D341Med (cell line): ENCODE results near the gene TRERF1.
"Not testable (repeated sequence)": the region's sequence is repeated elsewhere in the genome, so short reads cannot be mapped to it uniquely, and the experiment has no call there.

ENCODE experiments used
- DNase-seq: peaks from one replicate; pipeline ENCODE4 v3.0.0; 2012; ENCODE audit warnings: low spot score

Gene TRERF1

DNA sequence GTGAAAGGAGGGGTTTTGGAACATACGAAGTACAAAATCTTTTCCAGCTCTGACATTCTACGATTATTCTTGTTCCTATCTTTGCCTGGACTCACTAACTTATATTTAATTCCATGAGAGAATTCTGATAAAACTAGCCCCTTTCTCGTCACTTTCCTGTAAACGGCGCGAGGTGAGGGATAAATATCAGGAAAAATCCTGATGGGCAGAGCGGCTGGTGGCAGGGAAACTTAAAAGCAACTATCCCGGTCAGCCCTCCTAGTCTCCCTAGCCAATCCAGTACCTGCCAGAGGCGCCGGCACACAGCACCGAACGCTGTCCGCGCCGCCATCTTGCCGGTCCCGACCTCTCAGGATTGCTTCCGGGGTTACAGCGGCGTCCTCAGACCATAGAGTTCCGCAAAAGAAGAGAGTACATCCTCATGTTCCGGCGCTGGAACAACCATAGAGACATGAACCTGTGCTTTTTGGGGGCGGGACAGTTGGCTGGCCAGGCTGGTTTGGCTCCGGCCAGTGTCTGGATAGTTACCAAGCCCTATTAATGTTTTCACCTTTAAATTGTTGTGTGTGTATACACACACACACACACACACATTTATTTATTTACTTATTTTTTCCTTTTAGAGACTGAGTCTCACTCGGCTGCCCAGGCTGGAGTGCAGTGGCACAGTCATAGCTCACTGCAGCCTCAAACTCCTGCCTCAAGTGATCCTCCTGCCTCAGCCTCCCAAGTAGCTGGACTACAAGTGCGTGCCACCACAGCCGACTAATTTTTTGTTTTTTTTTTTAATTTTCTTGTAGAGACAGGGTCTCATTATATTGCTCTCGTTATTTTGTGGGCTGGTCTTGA is 234.0 kb downstream of the TRERF1 start, which contains the start of gene MRPS10:
Gene MRPS10 (minus strand): TSS at position 343 of the 849 bp plus-strand sequence. CDS start 12 bp downstream, at position 331.
- DNase-seq = peak; percentile 93

DNA sequence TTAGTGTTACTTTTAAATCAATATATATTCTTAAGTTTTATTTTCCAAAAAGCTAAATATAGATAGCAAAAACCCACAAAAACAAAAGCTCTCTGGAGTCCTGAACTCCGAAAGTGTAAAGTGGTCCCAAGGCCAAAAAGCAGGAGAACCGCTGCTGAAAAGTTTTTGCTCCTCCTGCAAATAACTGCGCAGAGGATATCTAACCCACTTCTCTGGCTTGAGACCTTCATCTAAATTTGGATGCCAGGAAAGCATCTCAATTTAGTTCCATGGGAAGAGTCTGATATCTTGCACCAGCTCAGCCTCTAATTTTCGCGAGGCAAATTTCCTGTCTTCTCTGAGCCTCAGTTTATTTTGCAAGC is 234.6 kb downstream of the TRERF1 start:
- no peak for DNase-seq

DNA sequence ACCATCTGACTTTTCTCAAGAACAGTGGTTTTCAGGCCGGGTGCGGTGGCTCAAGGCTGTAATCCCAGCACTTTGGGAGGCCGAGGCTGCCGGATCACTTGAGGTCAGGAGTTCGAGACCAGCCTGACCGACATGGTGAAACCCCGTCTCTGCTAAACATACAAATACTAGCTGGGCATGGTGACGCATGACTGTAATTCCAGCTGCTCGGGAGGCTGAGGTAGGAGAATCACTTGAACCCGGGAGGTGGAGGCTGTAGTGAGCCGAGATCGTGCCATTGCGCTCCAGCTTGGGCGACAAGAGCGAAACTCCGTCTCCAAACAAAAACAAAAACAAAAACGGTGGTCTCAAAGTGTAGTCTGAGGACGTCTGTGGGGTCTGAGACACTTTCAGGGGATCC is 235.2 kb downstream of the TRERF1 start:
- DNase-seq = not testable (repeated sequence)

DNA sequence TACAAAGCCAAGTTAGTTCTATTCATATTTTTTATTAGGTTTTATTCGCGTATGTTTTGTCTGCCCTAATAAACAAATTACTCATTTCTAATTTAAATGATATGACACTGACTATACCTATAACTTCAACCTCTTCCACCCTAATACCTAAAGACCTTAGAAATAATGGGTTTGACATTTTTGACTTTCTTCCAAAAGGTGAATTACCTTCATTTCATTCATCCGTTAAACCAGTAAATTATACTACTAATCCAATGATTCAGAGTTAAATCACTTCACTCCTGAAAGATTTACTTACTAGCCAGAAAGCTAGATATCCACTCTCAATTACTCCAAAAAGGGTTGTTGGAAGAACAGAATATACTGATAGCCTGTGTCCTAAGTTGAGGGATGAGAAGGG is 239.3 kb downstream of the TRERF1 start:
- DNase-seq = no peak

DNA sequence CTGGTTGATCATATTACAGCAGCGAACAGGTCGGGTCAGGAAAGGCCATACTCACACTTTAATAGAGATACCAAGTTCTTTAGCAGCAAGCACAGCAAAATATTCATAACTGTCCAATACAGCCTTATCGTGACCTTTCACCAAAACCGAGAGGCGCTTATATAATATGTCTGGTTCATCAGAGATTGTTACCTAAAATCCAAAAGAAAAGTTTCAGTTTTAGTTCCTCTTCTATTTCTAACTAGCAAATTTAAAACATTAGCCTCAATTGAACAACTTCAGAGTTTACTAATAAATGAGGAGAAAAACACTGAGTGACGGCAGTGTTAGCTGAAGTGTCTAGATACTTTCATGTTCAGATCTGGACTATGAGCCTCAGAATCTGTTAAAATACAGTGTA is 240.0 kb downstream of the TRERF1 start:
- DNase-seq = no peak

DNA sequence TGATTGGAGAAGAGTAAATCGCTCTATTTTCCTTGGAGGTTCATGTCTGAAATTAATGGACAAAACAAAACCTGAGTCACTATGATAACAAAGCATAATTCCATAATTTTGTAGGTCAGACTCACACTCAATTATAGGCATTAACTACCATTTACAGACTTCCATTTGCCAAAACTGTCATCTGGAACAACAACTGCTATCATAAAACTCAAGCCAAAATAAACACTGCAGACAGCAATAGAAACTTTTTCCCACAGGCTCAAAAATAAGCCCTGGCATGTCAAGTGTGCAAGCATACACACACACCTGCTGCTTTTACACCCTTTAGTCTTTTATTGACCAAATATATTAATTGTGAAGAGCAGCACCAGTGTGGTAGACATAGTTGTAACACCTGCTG is 241.2 kb downstream of the TRERF1 start:
- no peak for DNase-seq

DNA sequence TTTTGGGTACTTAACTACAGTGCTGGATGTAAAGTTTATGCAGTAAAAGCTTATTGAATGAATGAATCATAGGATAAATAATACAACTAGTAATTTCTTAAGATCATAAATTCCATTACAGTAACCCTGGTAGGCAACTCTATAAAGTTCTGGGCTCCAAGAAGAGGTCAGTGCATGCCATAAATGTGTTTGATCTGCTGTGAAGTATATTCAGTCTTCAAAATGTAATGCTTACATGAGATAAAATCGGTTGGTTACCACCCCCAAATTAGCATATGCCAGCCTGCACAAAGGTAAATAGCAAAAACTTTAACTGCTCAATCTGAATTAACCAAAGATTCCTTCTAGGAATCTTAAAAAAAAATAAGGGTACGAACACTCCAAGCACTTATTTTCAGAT is 244.2 kb downstream of the TRERF1 start:
- not testable (repeated sequence) for DNase-seq

DNA sequence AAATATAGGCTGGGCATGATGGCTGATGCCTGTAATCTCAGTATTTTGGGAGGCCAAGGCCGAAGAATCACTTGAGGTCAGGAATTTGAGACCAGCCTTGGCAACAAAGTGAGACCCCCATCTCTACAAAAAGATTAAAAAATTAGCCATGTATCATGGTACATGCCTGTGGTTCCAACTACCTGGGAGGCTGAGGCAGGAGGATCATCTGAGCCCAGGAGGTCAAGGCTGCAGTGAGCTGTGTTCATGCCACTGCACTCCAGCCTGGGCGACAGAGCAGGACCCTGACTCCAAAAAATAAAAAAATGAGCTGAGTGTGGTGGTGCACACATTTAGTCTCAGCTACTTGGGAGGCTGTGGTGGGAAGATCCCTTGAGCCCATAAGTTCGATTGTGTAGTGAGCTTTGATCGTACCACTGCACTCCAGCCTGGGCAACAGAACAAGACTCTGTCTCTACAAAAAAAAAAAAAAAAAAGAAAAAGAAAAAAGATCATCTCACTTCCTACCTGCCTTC is 246.9 kb downstream of the TRERF1 start:
- DNase-seq = no peak

DNA sequence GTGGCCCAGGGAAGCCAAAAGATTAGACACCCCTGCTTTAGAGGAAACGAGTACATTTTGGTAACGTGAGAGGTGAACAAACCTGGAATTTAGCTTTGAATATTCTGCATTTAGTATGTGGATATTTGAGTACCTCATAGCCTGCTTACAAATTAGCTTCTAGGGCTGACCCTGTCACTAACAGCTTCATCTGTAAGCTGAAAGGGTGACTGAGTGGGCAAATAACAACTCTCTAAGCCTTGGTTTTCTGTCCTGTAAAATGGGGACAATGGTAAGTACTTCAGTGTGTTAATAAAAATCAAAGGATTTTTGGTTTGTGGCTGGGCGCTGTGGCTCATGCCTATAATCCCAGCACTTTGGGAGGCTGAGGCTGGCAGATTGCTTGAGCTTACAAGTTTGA is 248.5 kb downstream of the TRERF1 start:
- DNase-seq = no peak

DNA sequence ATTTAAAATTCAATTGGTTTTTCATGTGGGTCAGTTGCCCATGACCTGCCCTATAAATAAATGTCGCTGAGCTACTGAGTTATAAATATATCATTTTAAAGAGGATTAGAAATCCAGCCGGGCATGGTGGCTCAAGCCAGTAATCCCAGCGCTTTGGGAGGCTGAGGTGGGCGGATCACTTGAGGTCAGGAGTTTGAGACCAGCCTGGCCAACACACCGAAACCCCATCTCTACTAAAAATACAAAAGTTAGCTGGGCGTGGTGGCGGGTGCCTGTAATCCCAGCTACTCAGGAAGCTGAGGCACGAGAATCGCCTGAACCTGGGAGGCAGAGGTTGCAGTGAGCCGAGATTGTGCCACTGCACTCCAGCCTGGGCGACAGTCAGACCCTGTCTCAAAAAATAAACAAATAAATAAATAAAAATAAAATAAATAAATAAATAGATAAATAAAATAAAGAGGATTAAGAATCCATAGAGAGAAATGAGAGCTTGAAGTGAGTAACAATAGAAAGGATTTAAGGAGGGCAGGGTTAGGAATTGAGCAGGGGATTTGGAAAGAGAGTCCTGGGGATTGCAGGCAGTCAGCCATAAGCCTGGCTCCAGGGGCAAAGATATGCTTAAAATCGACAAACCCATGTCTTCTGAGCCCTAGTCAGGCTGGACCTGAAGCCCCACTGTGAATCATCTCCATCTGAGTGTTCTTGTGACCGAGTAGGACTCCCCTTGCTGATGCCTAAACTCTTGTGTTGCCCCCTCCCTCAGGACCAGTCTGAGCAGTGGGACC is 249.4 kb downstream of the TRERF1 start:
- DNase-seq = peak; percentile 67

DNA sequence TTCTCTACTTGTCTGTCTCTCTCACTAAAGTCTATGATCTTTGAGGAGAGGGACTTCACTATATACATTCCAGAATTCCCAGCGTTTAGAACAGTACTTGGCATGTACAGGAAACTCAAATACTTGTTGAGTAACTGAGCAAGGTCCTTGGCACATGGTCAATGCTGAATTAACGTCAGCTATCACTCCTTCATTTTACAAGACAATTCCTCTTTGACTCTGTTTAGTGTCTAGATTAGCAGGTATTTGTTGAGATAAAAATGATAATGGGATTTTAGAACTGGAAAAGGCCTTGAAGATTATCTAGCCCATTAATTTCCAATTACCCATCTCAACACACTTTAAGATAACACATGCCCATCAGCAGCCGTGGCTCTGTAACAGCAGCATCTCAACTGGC is 250.3 kb downstream of the TRERF1 start:
- DNase-seq = no peak

DNA sequence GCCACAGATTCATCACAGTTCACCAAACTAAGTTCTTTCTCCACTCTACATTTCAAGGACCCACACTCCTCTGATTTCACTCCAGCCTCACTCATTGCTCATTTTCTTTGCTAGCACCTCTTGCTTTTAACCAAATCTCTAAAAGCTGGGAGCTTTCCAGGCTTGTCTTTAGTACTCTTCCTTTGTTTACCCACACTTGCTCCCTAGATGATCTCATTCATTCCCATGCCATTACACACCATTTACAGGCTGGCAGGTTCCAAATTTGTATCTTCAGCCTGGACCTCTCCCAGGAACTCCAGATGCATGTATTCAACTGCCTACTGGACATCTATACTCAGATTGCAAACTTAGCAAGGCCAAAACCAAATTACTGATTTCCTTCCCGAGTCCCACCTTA is 251.7 kb downstream of the TRERF1 start:
- DNase-seq = no peak

DNA sequence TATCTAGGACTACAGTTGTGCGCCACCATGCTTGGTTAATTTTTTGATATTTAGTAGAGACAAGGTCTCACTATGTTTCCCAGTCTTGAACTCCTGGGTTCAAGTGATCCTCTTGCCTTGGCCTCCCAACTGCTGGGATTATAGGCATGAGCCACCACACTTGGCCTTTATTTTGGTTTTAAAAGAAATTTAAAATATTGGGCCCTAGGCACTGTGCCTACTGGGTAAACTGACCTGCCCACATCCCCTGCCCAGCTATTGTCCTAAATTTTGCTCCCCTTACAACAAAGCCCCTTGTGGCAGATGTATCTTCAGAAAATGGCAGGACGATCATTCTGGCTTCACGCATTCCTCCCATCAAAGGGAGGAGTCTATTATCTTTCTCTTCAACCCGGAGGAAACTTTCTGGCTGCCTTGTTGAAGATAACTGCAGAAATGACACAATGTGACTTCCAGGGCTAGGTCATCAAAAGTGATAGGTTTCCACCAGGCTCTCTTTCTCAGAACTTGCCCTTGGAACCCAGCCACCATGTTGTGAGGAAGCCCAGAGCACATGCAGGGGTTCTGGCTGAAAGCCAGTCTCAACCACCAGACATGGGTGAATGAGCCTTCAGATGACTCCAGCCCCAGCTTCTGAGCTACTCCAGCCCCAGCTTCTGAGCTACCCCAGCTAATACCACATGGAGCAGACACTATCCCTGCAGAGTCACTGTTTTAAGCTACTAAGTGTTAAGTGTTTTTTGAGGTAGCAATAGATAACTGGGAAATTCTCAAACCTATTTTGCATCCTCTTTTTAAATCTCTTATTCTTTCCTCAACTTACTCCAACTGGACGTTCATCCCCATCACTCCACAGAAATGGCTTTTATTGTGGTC is 252.4 kb downstream of the TRERF1 start:
- DNase-seq = no peak

DNA sequence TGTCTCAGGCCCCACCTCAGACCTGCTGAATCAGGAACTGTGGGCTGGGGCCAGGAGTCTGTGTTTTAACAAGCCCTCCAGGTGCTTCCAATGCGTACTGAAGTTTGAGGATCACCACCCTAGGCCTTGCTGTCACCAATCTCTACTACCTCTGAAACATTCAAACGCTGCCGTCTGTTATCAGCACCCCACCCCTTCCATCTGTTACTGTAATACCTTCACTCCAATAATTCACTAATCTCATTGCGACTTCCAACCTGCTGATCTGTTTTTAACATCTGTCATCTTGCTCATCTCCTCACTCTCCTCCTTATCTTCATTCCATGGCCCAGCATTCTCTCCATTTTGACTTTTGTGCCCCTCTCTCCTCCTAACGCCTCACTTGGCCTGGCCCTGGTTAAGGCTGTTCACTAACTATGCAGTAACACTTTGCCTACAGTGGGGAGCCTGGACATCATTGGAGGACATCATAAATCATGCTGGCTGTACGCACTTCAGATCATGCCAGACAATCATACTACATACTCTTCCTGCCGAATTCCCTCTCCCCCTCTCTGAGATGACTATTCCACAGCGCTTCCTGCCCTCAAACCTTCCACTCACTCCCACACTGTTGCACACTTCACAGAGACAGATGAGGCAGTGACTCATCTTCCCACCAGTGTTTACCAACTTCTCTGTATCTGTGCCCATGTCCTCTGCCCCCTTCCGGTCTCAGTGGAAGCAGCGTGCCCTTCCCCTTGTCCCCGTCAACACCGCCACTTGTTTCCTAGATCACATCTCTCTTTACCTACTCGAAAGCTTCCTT is 254.0 kb downstream of the TRERF1 start:
- DNase-seq = peak; percentile 69

DNA sequence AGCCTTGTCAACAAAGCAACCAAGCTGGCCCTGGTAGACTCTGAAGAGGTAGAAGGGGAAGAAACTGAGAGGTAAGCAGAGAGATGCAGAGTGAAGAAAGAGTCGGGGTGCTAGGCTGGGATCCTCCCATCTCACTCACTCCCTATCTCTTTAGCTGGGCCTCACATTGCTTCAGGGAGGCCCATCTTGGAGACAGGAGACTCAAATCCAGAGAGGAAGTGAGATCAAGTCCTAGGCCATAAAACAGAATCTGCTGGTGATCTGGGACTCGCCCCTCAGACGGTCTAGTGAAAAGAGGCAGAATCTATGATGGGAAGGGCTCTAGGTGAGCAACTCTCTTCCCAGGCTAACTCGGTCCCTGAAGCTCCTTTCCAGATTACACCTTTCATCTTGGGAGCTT is 256.3 kb downstream of the TRERF1 start:
- no peak for DNase-seq

DNA sequence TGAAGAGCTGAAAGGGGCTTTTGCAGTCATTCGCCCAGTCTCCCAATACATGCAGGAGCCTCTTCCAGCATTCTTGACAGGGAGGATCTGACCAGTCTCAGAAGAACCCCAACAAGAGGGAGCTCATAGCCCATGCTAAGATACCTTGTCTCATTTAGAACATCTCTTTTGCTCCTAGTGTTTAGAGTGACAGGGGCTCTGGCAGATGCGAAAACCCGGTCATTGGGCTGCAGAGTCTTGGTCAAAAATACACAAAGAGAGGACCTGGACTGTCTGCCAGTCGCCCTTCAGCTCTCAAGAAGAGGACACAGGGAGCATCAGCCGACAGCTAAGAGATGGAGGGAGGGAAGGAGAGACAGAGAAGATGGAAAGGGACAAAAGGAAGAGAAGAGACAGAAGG is 257.7 kb downstream of the TRERF1 start:
- no peak for DNase-seq

DNA sequence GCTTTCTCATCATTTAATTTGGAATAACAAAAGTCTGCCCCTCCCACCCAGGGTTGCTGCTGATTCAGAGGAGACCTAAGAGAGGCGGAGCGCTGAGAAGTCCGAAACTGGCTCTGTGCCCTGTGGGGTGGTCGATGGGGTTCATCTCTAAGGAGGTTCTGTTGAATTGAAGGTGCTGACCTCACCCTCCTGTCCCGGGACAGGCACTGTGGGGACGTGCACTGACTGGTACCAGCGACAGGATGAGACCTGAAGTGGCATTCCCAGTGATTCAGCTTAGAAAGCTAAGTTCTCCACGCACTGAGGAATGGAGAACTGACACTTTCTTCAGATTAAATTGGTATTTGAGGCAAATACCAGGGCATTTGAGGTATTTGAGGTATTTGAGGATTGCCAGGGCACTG is 258.2 kb downstream of the TRERF1 start:
- no peak for DNase-seq

DNA sequence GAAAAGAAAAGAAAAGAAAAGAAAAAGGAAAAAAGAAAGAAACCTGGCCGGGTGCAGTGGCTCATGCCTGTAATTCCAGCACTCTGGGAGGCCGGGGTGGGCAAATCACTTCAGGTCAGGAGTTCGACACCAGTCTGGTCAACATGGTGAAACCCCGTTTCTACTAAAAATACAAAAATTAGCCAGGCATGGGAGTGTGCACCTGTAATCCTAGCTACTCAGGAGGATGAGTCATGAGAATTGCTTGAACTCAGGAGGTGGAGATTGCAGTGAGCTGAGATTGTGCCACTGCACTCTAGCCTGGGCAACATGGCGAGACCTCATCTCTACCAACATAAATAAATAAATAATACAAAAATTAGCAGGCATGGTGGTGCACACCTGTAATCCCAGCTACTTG is 259.3 kb downstream of the TRERF1 start:
- not testable (repeated sequence) for DNase-seq

DNA sequence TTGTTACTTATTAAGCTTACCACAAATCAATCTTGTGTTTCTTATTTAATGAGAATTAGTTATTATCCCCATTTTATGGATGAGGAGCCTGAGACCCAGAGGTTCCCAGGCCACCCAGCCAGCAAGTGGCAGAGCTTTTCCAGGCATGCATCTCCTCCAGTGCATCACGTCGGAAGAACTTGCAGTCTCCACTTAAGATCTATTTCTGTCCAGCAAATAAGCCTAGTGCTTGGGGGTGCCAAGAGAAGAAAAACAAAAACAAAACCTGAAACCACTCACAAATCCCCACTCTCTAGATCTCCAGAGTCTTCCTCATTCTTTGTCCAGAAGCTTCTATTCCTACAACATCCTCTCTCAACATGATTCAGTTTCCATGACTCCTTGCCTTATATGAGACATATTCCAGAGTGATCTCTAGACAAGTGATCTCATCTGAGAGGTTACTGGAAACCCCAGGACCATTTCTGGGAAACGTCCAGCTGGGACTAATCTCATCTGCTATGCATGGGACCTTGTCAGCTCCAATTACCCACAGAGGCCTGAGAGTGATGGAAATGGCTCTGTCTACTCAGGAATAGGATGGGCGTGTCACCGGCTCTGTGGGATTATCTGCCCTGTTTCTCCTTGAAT is 261.1 kb downstream of the TRERF1 start:
- no peak for DNase-seq

DNA sequence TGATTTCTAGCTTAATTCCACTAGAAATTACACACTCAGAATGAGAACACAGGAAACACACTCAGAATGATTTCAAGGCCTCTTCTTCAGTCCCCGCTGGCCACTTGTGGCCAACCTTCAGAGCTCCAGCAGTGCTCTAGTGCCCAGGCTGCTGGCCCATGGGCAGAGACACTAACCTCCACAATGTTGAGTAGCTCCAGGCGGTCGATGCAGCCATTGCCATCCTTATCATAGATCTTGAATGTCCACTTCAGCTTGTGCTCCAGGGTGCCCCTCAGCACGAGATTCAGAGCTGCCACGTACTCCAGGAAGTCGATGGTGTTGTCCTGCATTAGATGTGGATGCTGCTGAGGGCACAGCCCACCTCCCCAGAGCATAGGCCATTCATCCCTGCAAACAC is 263.3 kb downstream of the TRERF1 start:
- DNase-seq = no peak

DNA sequence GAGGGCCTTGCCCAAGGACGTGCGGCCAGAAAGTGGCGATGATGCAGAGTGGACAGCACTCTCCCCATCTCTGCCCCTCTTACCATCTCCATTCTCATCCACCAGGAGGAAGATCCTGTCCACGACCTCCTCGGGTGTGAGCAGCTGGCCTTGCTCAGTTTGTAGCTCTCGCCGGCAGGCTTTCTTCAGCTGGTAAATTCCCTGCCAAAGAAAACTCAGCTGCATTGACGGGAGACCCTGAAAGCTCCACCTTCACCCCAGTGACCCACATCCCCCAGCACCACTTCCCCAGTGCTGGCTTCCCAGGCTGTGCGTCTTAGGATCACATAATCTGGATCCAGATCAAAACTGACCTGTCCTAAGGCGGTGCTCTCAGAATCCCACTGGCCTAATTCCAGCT is 266.1 kb downstream of the TRERF1 start:
- DNase-seq = no peak
